Tibial artery (tissue), 4 donors: ENCODE results near the gene ZRANB1.

Experiments
- DNase-seq, 2 donors: peaks; one replicate each; pipeline ENCODE4 v3.0.0-alpha.2; 2019
- H3K27ac ChIP-seq, 2 donors: fragments of 200-600 bp; sonication (generic) in 1 of 2; 1 replicate in 1 of 2; 2 replicates in 1 of 2; pipeline ENCODE4 v1.5.1; 2018 to 2019; ENCODE audit warnings: mild to moderate bottlenecking in 1 of 2
- H3K27me3 ChIP-seq, 2 donors: fragments of 200-600 bp; sonication (generic) in 1 of 2; one replicate each; pipeline versions ENCODE4 v1.5.1 to v1.6.0; 2016 to 2019
- H3K36me3 ChIP-seq, 3 donors: fragments of 200-600 bp; sonication (generic) in 2 of 3; one replicate each; pipeline ENCODE4 v1.5.1; 2016 to 2019; ENCODE audit warnings: mild to moderate bottlenecking in 2 of 3
- H3K4me1 ChIP-seq, 4 donors: fragments of 200-600 bp; sonication (generic) in 2 of 4; 1 replicate in 3 of 4; 2 replicates in 1 of 4; pipeline ENCODE4 v1.5.1; 2016 to 2019
- H3K4me3 ChIP-seq, 2 donors: fragments of 200-600 bp; sonication (generic) in 1 of 2; 1 replicate in 1 of 2; 2 replicates in 1 of 2; pipeline ENCODE4 v1.5.1; 2018 to 2019; ENCODE audit warnings: mild to moderate bottlenecking in 2 of 2
- H3K9me3 ChIP-seq, 3 donors: fragments of 200-600 bp; sonication (generic) in 1 of 3; one replicate each; pipeline ENCODE4 v1.5.1; 2016 to 2019
- intact Hi-C: fragments of 100-400 bp; cut with DNase I; formaldehyde crosslinking; loops from one replicate; pipeline ENCODE4 v1.15.0; 2023; ENCODE audit warnings: low total_unique reads
- TF ChIP-seq, protein P1 (sequence below), 2 experiments: fragments of 200-600 bp in 1 of 2; fragments of 450-650 bp in 1 of 2; IDR thresholded peaks; one replicate each; pipeline ENCODE4 v1.5.1; 2017 to 2019; ENCODE audit warnings: antibody characterized with exemption in 2 of 2, mild to moderate bottlenecking in 1 of 2, moderate library complexity in 1 of 2

The ZRANB1 gene

DNA sequence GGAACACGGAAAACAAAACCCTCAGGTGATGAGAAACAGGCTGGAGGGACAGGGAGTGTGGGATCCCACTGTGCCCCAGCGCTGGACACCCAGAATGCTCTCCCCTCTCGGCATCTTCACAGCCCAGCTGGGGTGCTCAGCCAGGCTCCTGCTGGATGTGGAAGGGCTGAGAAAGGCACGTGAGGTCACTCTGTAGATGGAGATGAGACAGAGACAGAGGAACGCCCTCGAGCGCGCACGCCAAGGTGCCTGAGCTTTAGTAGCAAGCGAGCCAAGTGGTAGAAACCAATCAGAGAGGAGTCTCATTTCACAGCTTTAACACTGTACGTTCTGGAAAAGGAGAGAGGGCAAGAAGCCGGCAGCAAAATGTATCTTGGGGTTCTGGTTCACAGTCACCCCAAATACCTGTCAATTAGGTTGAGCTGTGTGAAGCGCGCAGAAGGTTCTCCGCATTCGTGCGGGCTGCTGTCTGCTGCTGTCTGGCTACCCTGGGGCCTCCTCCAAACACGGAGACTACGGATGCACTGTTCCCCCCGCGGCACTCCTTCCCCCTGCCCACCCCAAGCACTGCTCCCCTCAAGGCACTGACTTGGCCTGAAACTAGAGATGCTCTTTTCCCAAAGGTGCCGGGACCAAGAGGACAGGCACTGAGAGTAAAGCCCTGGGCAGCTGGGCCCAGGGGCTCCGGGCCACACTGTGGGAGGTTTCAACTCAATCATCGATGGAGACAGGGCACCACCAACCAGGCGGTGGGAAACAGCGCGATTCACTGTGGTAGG, 91.4 kb downstream of the ZRANB1 start:
- H3K4me1 ChIP-seq, result peaks cover 5 to 100% (median 69%) of the 10 kb centered on the region in 4 donors
- no peak for DNase-seq
- intact Hi-C loops, result no loop called here

DNA sequence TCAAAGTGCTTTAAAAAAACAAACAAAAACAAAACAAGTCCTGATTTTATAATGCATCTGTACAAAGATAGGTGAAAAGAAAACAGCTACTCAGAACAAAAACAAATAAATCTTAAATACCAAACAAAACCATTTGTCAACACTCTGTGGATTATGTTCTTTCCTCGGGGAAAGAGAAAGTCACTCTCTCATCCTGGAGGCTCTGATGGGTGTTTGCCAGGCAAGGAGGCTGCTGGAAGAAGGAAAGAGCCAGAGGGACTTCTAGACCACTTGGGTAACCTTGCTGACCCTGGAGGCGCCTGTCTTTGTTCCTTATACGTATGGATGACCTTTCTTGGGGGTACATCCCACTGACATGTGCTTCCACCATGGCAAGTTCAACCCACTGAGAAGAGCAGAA, 92.8 kb downstream of the ZRANB1 start:
- H3K27me3 ChIP-seq, result no peaks in the 10 kb centered on the region
- peaks cover 5 to 100% (median 70%) of the 10 kb centered on the region in 4 donors for H3K4me1 ChIP-seq
- TF ChIP-seq, protein P1, sequence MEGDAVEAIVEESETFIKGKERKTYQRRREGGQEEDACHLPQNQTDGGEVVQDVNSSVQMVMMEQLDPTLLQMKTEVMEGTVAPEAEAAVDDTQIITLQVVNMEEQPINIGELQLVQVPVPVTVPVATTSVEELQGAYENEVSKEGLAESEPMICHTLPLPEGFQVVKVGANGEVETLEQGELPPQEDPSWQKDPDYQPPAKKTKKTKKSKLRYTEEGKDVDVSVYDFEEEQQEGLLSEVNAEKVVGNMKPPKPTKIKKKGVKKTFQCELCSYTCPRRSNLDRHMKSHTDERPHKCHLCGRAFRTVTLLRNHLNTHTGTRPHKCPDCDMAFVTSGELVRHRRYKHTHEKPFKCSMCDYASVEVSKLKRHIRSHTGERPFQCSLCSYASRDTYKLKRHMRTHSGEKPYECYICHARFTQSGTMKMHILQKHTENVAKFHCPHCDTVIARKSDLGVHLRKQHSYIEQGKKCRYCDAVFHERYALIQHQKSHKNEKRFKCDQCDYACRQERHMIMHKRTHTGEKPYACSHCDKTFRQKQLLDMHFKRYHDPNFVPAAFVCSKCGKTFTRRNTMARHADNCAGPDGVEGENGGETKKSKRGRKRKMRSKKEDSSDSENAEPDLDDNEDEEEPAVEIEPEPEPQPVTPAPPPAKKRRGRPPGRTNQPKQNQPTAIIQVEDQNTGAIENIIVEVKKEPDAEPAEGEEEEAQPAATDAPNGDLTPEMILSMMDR (IDR thresholded peaks at IDR 0.05), result no peak
- H3K4me3 ChIP-seq, result peak overlapping the region in 1 of 2 donors; percentile 0
- peak overlapping the region; percentile 58 to 90 for H3K27ac ChIP-seq
- H3K36me3 ChIP-seq, result peaks cover 0 to 9% (median 0%) of the 10 kb centered on the region in 3 donors
- DNase-seq, result no peak
- intact Hi-C loops, result no loop called here
- H3K9me3 ChIP-seq, result no peaks in the 10 kb centered on the region

More for the DNA sequence above, 91.4 kb downstream of the ZRANB1 start:
- Histone ChIP-seq H3K36me3 (peaks cover 0 to 9% (median 0%) of the 10 kb centered on the region in 3 donors), H3K9me3 (no peaks in the 10 kb centered on the region), H3K27me3 (no peaks in the 10 kb centered on the region), H3K27ac (peak overlapping the region; percentile 42 to 90), H3K4me3 (no peak overlapping the region)
- TF ChIP-seq, protein P1 (IDR thresholded peaks at IDR 0.05), result no peak

GRCh38 chr10:125035136-125035535, 93.2 kb downstream of the ZRANB1 start:
- peaks cover 0 to 9% (median 0%) of the 10 kb centered on the region in 3 donors for H3K36me3 ChIP-seq
- H3K27ac ChIP-seq, result peak overlapping the region; percentile 58 to 90
- H3K4me1 ChIP-seq, result peaks cover 5 to 100% (median 72%) of the 10 kb centered on the region in 4 donors
- TF ChIP-seq, protein P1 (IDR thresholded peaks at IDR 0.05), result no peak
- no peaks in the 10 kb centered on the region for H3K9me3 ChIP-seq
- intact Hi-C loops, result no loop called here
- no peak for DNase-seq
- no peaks in the 10 kb centered on the region for H3K27me3 ChIP-seq
- H3K4me3 ChIP-seq, result peak overlapping the region; percentile 0 to 2

GRCh38 chr10:125035588-125036295, 93.8 kb downstream of the ZRANB1 start:
- no peaks in the 10 kb centered on the region for H3K9me3 ChIP-seq
- DNase-seq, result no peak
- H3K4me1 ChIP-seq, result peaks cover 5 to 99% (median 68%) of the 10 kb centered on the region in 4 donors
- peaks cover 0 to 9% (median 0%) of the 10 kb centered on the region in 3 donors for H3K36me3 ChIP-seq
- TF ChIP-seq, protein P1 (IDR thresholded peaks at IDR 0.05), result no peak
- H3K27me3 ChIP-seq, result no peaks in the 10 kb centered on the region
- intact Hi-C loops, result no loop called here
- peak overlapping the region; percentile 58 to 90 for H3K27ac ChIP-seq
- peak overlapping the region; percentile 0 to 2 for H3K4me3 ChIP-seq

- peak overlapping the region; percentile 58 to 90 for H3K27ac ChIP-seq
- peaks cover 0 to 9% (median 0%) of the 10 kb centered on the region in 3 donors for H3K36me3 ChIP-seq
- intact Hi-C loops, result no loop called here
- H3K4me3 ChIP-seq, result no peak overlapping the region
- peak in 1 of 2 donors; percentile 88 for DNase-seq
- TF ChIP-seq, protein P1 (IDR thresholded peaks at IDR 0.05), result no peak
- H3K27me3 ChIP-seq, result no peaks in the 10 kb centered on the region
- H3K4me1 ChIP-seq, result peaks cover 5 to 91% (median 65%) of the 10 kb centered on the region in 4 donors
- H3K9me3 ChIP-seq, result no peaks in the 10 kb centered on the region
These were observed 95.4 kb downstream of the ZRANB1 start for GRCh38 chr10:125037145-125037877.
